ENCODE results near the gene USP35.

- TF ChIP-seq, protein P1, sequence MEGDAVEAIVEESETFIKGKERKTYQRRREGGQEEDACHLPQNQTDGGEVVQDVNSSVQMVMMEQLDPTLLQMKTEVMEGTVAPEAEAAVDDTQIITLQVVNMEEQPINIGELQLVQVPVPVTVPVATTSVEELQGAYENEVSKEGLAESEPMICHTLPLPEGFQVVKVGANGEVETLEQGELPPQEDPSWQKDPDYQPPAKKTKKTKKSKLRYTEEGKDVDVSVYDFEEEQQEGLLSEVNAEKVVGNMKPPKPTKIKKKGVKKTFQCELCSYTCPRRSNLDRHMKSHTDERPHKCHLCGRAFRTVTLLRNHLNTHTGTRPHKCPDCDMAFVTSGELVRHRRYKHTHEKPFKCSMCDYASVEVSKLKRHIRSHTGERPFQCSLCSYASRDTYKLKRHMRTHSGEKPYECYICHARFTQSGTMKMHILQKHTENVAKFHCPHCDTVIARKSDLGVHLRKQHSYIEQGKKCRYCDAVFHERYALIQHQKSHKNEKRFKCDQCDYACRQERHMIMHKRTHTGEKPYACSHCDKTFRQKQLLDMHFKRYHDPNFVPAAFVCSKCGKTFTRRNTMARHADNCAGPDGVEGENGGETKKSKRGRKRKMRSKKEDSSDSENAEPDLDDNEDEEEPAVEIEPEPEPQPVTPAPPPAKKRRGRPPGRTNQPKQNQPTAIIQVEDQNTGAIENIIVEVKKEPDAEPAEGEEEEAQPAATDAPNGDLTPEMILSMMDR (IDR thresholded peaks at IDR 0.05 in 4 of 5, conservative IDR thresholded peaks at IDR 0.05 in 1 of 5) = peak in 3 of 5 experiments; percentile 17 to 35 (median 26)
- TF ChIP-seq POLR2A (IDR thresholded peaks at IDR 0.05) = no peak
These were observed 39.1 kb upstream of the USP35 start for GRCh38 chr11:78149646-78150045.
